ENCODE results near the gene PGLYRP2.

DNA sequence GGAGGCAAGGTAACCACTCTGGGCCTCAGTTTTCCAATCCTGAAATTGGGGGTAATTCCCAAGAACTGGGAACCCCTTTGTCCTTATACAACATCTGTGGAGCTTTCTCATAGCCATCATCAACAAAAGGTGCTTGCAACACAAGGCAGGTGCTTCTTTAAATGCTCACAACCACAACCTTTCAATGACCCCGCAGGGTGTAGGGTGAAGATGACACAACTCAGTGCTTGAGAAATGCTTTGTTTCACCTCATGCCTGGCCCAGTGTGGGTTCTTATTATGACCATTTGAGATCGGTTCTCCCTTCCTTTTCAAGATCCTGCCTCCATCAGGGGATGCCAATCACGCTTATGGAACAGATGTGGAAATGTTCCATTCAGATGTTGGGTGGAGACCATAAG, 38.0 kb downstream of the PGLYRP2 start:
- no peak for TF ChIP-seq CTCF (IDR thresholded peaks at IDR 0.05)
- TF ChIP-seq POLR2A (IDR thresholded peaks at IDR 0.05), result no peak

All from lower leg skin (tissue), 3 donors.